ENCODE results near the gene SIGLEC1. TPM values are rescaled to one million over a fixed set of nuclear protein-coding genes. Genes with fewer than 3 reads are reported as not detected.

Gene SIGLEC1
- total and polyA plus RNA-seq, 8 donors, result 1.8 to 45.8 (median 2.6) TPM

DNA sequence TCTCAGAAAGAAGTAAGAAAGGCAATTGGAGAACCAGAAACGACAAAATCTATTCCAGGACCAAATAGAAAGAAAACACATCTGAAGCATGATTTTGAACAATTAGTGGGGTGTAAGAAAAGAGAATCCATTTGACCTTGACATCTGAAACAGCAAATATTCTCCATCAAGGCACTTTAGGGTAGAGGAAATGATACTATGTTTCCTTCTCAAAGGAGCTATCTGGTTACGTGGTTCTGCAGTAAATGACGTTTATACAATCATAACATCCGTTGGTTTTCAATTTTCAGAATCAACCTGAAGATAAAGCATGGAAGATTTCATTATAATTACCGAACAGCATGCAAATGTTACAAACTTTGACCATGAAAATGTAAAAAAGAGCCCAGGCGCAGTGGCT lies 8.2 kb upstream of the SIGLEC1 start:
- intact Hi-C loops (cut with DNase I), result no loop called here
- Histone ChIP-seq H3K4me3 (no peak overlapping the region), H3K9me3 (no peaks in the 10 kb centered on the region), H3K27me3 (peaks cover 0 to 14% of the 10 kb centered on the region in 2 donors), H3K4me1 (no peaks in the 10 kb centered on the region), H3K36me3 (no peaks in the 10 kb centered on the region), H3K27ac (no peak overlapping the region)
- no peak for TF ChIP-seq CTCF (IDR thresholded peaks at IDR 0.05)
- DNase-seq (no peak), ATAC-seq (no peak)

GRCh38 chr20:3720068-3720467 lies 7.7 kb upstream of the SIGLEC1 start:
- Histone ChIP-seq H3K27me3 (peaks cover 0 to 13% of the 10 kb centered on the region in 2 donors), H3K4me1 (no peaks in the 10 kb centered on the region), H3K36me3 (no peaks in the 10 kb centered on the region), H3K27ac (no peak overlapping the region), H3K4me3 (no peak overlapping the region), H3K9me3 (no peaks in the 10 kb centered on the region)
- no peak for TF ChIP-seq CTCF (IDR thresholded peaks at IDR 0.05)
- intact Hi-C loops (cut with DNase I), result no loop called here
- ATAC-seq (no peak), DNase-seq (no peak)

- H3K9me3 ChIP-seq, result no peaks in the 10 kb centered on the region
- intact Hi-C loops (cut with DNase I), result no loop called here
- no peak overlapping the region for H3K4me3 ChIP-seq
- ATAC-seq (no peak), DNase-seq (no peak)
- H3K36me3 ChIP-seq, result no peaks in the 10 kb centered on the region
- peaks cover 0 to 13% of the 10 kb centered on the region in 2 donors for H3K27me3 ChIP-seq
- TF ChIP-seq CTCF (IDR thresholded peaks at IDR 0.05), result no peak
- H3K4me1 ChIP-seq, result peaks cover 0 to 2% of the 10 kb centered on the region in 2 donors
- H3K27ac ChIP-seq, result no peak overlapping the region
These were observed 6.6 kb upstream of the SIGLEC1 start for GRCh38 chr20:3719046-3719445.

- H3K36me3 ChIP-seq, result no peaks in the 10 kb centered on the region
- intact Hi-C loops (cut with DNase I), result no loop called here
- peak; percentile 58 to 67 for TF ChIP-seq CTCF (IDR thresholded peaks at IDR 0.05)
- H3K4me1 ChIP-seq, result peaks cover 0 to 23% of the 10 kb centered on the region in 2 donors
- no peak overlapping the region for H3K27ac ChIP-seq
- no peak overlapping the region for H3K4me3 ChIP-seq
- ATAC-seq (peak; percentile 65), DNase-seq (peak in 1 of 4 donors; percentile 70)
- H3K27me3 ChIP-seq, result peaks cover 0 to 13% of the 10 kb centered on the region in 2 donors
- H3K9me3 ChIP-seq, result no peaks in the 10 kb centered on the region
These were observed 3.9 kb upstream of the SIGLEC1 start for GRCh38 chr20:3716195-3716834.

DNA sequence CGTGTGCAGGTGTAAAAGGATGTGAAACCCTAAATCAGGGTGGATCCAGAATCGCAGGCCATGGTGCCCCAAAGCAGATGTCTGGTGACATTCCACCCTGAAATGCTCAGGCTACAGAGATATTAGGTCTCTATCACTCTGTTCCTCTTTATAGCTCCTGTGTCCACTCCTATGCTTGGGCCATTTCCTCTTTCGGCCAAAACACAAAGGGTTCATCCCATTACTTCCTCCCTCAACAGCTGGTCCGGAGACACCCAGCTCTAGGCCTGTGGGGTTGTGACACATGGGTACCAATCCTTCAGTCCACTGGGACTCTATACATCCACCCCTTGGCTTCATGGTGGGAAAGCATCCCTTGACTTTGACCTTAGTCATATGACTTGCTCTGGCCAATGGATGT lies 1.7 kb upstream of the SIGLEC1 start:
- no peaks in the 10 kb centered on the region for H3K27me3 ChIP-seq
- peak; percentile 37 for ATAC-seq
- no peak for DNase-seq
- H3K4me1 ChIP-seq, result peaks cover 6 to 39% of the 10 kb centered on the region in 2 donors
- TF ChIP-seq CTCF (IDR thresholded peaks at IDR 0.05), result no peak
- H3K36me3 ChIP-seq, result no peaks in the 10 kb centered on the region
- H3K9me3 ChIP-seq, result no peaks in the 10 kb centered on the region
- H3K4me3 ChIP-seq, result no peak overlapping the region
- intact Hi-C loops (cut with DNase I), result no loop called here
- H3K27ac ChIP-seq, result peak overlapping the region in 1 of 2 donors; percentile 34
